Liver (tissue), 9 donors: ENCODE data around the gene QRICH1. TPM values are rescaled to one million over a fixed set of nuclear protein-coding genes. Genes with fewer than 3 reads are reported as not detected.

Experiments used
- DNase-seq: peaks from one replicate; pipeline ENCODE4 v3.0.0-alpha.2; 2017; ENCODE audit warnings: low spot score
- H3K27ac ChIP-seq, 2 donors: one replicate each; pipeline ENCODE4 v1.7.0; 2013; ENCODE audit warnings: inconsistent platforms in 2 of 2, low read length in 2 of 2, control low read depth in 1 of 2, low read depth in 1 of 2, mild to moderate bottlenecking in 1 of 2
- H3K27me3 ChIP-seq, 4 donors: one replicate each; pipeline versions ENCODE4 v1.6.1 to v1.7.0; 2013; ENCODE audit warnings: low read length in 3 of 4, inconsistent platforms in 1 of 4, mild to moderate bottlenecking in 1 of 4, moderate library complexity in 1 of 4; ENCODE audit not compliant: control insufficient read depth in 4 of 4, insufficient read depth in 4 of 4
- H3K36me3 ChIP-seq, 4 donors: one replicate each; pipeline versions ENCODE4 v1.6.1 to v1.7.0; 2013; ENCODE audit warnings: low read length in 3 of 4, mild to moderate bottlenecking in 3 of 4, low read depth in 1 of 4, moderate library complexity in 1 of 4; ENCODE audit not compliant: control insufficient read depth in 4 of 4, insufficient read depth in 3 of 4
- H3K4me1 ChIP-seq, 4 donors: one replicate each; pipeline versions ENCODE4 v1.6.1 to v1.7.0; 2013; ENCODE audit warnings: low read length in 3 of 4, mild to moderate bottlenecking in 3 of 4, moderate library complexity in 1 of 4; ENCODE audit not compliant: control insufficient read depth in 4 of 4, insufficient read depth in 4 of 4
- H3K4me3 ChIP-seq, 3 donors: one replicate each; pipeline versions ENCODE4 v1.6.1 to v1.7.0; 2013; ENCODE audit warnings: low read length in 3 of 3, control low read depth in 1 of 3, low read depth in 1 of 3, mild to moderate bottlenecking in 1 of 3
- H3K9ac ChIP-seq, 2 donors: one replicate each; pipeline ENCODE4 v1.7.0; 2013; ENCODE audit warnings: low read length in 2 of 2, mild to moderate bottlenecking in 2 of 2, moderate library complexity in 2 of 2, control low read depth in 1 of 2, low read depth in 1 of 2
- H3K9me3 ChIP-seq, 4 donors: one replicate each; pipeline versions ENCODE4 v1.6.1 to v1.7.0; 2013; ENCODE audit warnings: low read length in 3 of 4; ENCODE audit not compliant: control insufficient read depth in 4 of 4
- ATF3 ChIP-seq: IDR thresholded peaks from 2 replicates; pipeline ENCODE4 v1.6.1; 2016; ENCODE audit warnings: antibody characterized with exemption
- CTCF ChIP-seq: fragments of 150-350 bp; IDR thresholded peaks from 2 replicates; pipeline ENCODE4 v1.5.1; 2017; ENCODE audit warnings: improper control_type of control experiment, low read depth, low read length; ENCODE audit not compliant: missing input control
- EGR1 ChIP-seq, 2 donors: IDR thresholded peaks; 2 replicates each; pipeline ENCODE4 v1.6.1; 2016 to 2018; ENCODE audit warnings: antibody characterized with exemption in 2 of 2, low read depth in 2 of 2
- FOXA1 ChIP-seq: IDR thresholded peaks from 2 replicates; pipeline ENCODE4 v1.6.1; 2016; ENCODE audit warnings: antibody characterized with exemption
- GABPA ChIP-seq, 2 donors: IDR thresholded peaks in 1 of 2; conservative IDR thresholded peaks in 1 of 2; 2 replicates each; pipeline ENCODE4 v1.6.1; 2016; ENCODE audit warnings: antibody characterized with exemption in 2 of 2, mild to moderate bottlenecking in 1 of 2, moderate library complexity in 1 of 2
- HNF4A ChIP-seq, 2 donors: conservative IDR thresholded peaks; 2 replicates each; pipeline ENCODE4 v1.6.1; 2016; ENCODE audit warnings: antibody characterized with exemption in 2 of 2, mild to moderate bottlenecking in 2 of 2
- JUND ChIP-seq, 2 donors: IDR thresholded peaks; 2 replicates each; pipeline ENCODE4 v1.6.1; 2016; ENCODE audit warnings: antibody characterized with exemption in 2 of 2
- MAX ChIP-seq: IDR thresholded peaks from 2 replicates; pipeline ENCODE4 v1.6.1; 2016; ENCODE audit warnings: antibody characterized with exemption
- NR2F2 ChIP-seq: IDR thresholded peaks from 2 replicates; pipeline ENCODE4 v1.6.1; 2016; ENCODE audit warnings: antibody characterized with exemption
- RAD21 ChIP-seq, 2 donors: IDR thresholded peaks; 2 replicates each; pipeline ENCODE4 v1.6.1; 2016; ENCODE audit warnings: antibody characterized with exemption in 2 of 2, mild to moderate bottlenecking in 2 of 2
- REST ChIP-seq: IDR thresholded peaks from 2 replicates; pipeline ENCODE4 v1.6.1; 2016; ENCODE audit warnings: antibody characterized with exemption, mild to moderate bottlenecking
- RXRA ChIP-seq, 2 donors: IDR thresholded peaks; 2 replicates each; pipeline ENCODE4 v1.6.1; 2017 to 2018; ENCODE audit warnings: antibody characterized with exemption in 2 of 2, mild to moderate bottlenecking in 1 of 2
- SP1 ChIP-seq: IDR thresholded peaks from 2 replicates; pipeline ENCODE4 v1.6.1; 2018; ENCODE audit warnings: antibody characterized with exemption, mild to moderate bottlenecking
- YY1 ChIP-seq: IDR thresholded peaks from 2 replicates; pipeline ENCODE4 v1.6.1; 2016; ENCODE audit warnings: antibody characterized with exemption, mild to moderate bottlenecking
- ZBTB33 ChIP-seq: IDR thresholded peaks from 2 replicates; pipeline ENCODE4 v1.6.1; 2016; ENCODE audit warnings: antibody characterized with exemption
- WGBS: extraction: QIAGEN DNeasy Blood & Tissue Kit; methylation state at CpG from one replicate; pipeline ENCODE4 v1.1.7; 2013; 5-methylcytosine and 5-hydroxymethylcytosine counted together
- polyA plus RNA-seq, 2 donors: library from polyadenylated mRNA; stranded (reverse) in 1 of 2; unstranded in 1 of 2; fragments of 200-250 nt in 1 of 2; fragments of >200 nt in 1 of 2; fragmentation: Nextera tagmentation in 1 of 2; extraction: Ambion mirVana in 1 of 2; gene quantifications; one replicate each; pipeline versions ENCODE4 v1.2.1 to v1.2.3, GENCODE V29; 2013 to 2015
- total RNA-seq, 2 donors: library from RNA; depleted of rRNA; stranded (reverse); fragments of >200 nt; gene quantifications; one replicate each; pipeline ENCODE4 v1.2.3, GENCODE V29; 2014
- donor health status: healthy.
- donor health status: healthy.
- donor health status: healthy.
- donor health status: healthy.
- donor health status: healthy.

Gene QRICH1
- total and polyA plus RNA-seq, 4 donors = 17.3 to 35.1 (median 25.7) TPM

- no peak for TF ChIP-seq RAD21 (IDR thresholded peaks at IDR 0.05)
- peak in 1 of 2 donors; percentile 64 for TF ChIP-seq GABPA (IDR thresholded peaks at IDR 0.05 in 1 of 2, conservative IDR thresholded peaks at IDR 0.05 in 1 of 2)
- no peak for DNase-seq
- H3K4me3 ChIP-seq = peak overlapping the region; percentile 55 to 95 (median 89)
- H3K36me3 ChIP-seq = peaks cover 7 to 30% (median 16%) of the 10 kb centered on the region in 4 donors
- peak overlapping the region; percentile 15 to 67 for H3K9ac ChIP-seq
- 2% methylated on average over 18 of the region's 18 CpGs for WGBS
- peak overlapping the region; percentile 30 to 53 for H3K27ac ChIP-seq
- no peaks in the 10 kb centered on the region for H3K27me3 ChIP-seq
- peaks cover 14 to 45% (median 37%) of the 10 kb centered on the region in 4 donors for H3K4me1 ChIP-seq
- H3K9me3 ChIP-seq = no peaks in the 10 kb centered on the region
Observed at GRCh38 chr3:49018707-49019006, 75.2 kb downstream of the QRICH1 start.

GRCh38 chr3:49017971-49018706 is 75.7 kb downstream of the QRICH1 start, which contains the start of gene DALRD3:
Gene DALRD3, minus strand, starts transcription at chr3:49018580. Its CDS starts 16 bp downstream, at chr3:49018564.
- TF ChIP-seq FOXA1 (no peak), JUND (IDR thresholded peaks at IDR 0.05) (no peak), MAX (no peak), YY1 (peak; percentile 9), GABPA (IDR thresholded peaks at IDR 0.05 in 1 of 2, conservative IDR thresholded peaks at IDR 0.05 in 1 of 2) (peak in 1 of 2 donors; percentile 91), ATF3 (no peak)
- Histone ChIP-seq H3K4me3 (peak within 1 kb of the TSS; percentile 55 to 95 (median 89)), H3K9me3 (no peaks in the 10 kb centered on the region), H3K9ac (peak within 1 kb of the TSS; percentile 15 to 67), H3K27ac (peak within 1 kb of the TSS; percentile 46 to 53), H3K27me3 (no peaks in the 10 kb centered on the region), H3K4me1 (peaks cover 11 to 43% (median 35%) of the 10 kb centered on the region in 4 donors), H3K36me3 (peaks cover 7 to 27% (median 15%) of the 10 kb centered on the region in 4 donors)
- peak; percentile 71 for DNase-seq
- under 1% methylated on average over 85 of the region's 85 CpGs for WGBS

GRCh38 chr3:49017229-49017970 is 76.5 kb downstream of the QRICH1 start:
- peaks cover 9 to 36% (median 27%) of the 10 kb centered on the region in 4 donors for H3K4me1 ChIP-seq
- peaks cover 8 to 33% (median 15%) of the 10 kb centered on the region in 4 donors for H3K36me3 ChIP-seq
- H3K27me3 ChIP-seq = no peaks in the 10 kb centered on the region
- H3K9me3 ChIP-seq = no peaks in the 10 kb centered on the region
- DNase-seq = no peak
- no peak overlapping the region for H3K27ac ChIP-seq
- H3K4me3 ChIP-seq = peak overlapping the region; percentile 55 to 95 (median 89)
- H3K9ac ChIP-seq = no peak overlapping the region
- TF ChIP-seq JUND (IDR thresholded peaks at IDR 0.05) (no peak), RXRA (IDR thresholded peaks at IDR 0.05) (no peak), ATF3 (no peak), SP1 (no peak), NR2F2 (no peak), ZBTB33 (no peak), CTCF (no peak), RAD21 (IDR thresholded peaks at IDR 0.05) (no peak), MAX (no peak), FOXA1 (no peak), REST (no peak), EGR1 (IDR thresholded peaks at IDR 0.05; ENCODE audit: low read depth in 2 of 2) (no peak), HNF4A (conservative IDR thresholded peaks at IDR 0.05) (no peak)
- WGBS = 12% methylated on average over 23 of the region's 23 CpGs
